ENCODE data around the gene IFT57.

Gene IFT57

GRCh38 chr3:108177536-108177935 lies 44.7 kb downstream of the IFT57 start:
- H3K4me3 ChIP-seq (ENCODE audit: low read length): no peak overlapping the region
- no peak for DNase-seq (ENCODE audit: low read depth)
- TF ChIP-seq CTCF (conservative IDR thresholded peaks at IDR 0.05; ENCODE audit: low read depth, low read length): no peak

GRCh38 chr3:108175352-108175751 lies 46.9 kb downstream of the IFT57 start:
- no peak for TF ChIP-seq CTCF (conservative IDR thresholded peaks at IDR 0.05; ENCODE audit: low read depth, low read length)
- DNase-seq (ENCODE audit: low read depth): no peak
- H3K4me3 ChIP-seq (ENCODE audit: low read length): no peak overlapping the region

- DNase-seq (ENCODE audit: low read depth): no peak
- no peak overlapping the region for H3K4me3 ChIP-seq (ENCODE audit: low read length)
- TF ChIP-seq CTCF (conservative IDR thresholded peaks at IDR 0.05; ENCODE audit: low read depth, low read length): no peak
Observed at GRCh38 chr3:108171106-108171505, 51.1 kb downstream of the IFT57 start.

GRCh38 chr3:108164391-108164790 lies 57.8 kb downstream of the IFT57 start:
- TF ChIP-seq CTCF (conservative IDR thresholded peaks at IDR 0.05; ENCODE audit: low read depth, low read length): no peak
- no peak overlapping the region for H3K4me3 ChIP-seq (ENCODE audit: low read length)
- DNase-seq (ENCODE audit: low read depth): no peak

GRCh38 chr3:108159865-108160264 lies 62.4 kb downstream of the IFT57 start:
- TF ChIP-seq CTCF (conservative IDR thresholded peaks at IDR 0.05; ENCODE audit: low read depth, low read length): no peak
- peak; percentile 36 for DNase-seq (ENCODE audit: low read depth)
- H3K4me3 ChIP-seq (ENCODE audit: low read length): no peak overlapping the region

- H3K4me3 ChIP-seq (ENCODE audit: low read length): no peak overlapping the region
- DNase-seq (ENCODE audit: low read depth): peak; percentile 9
- no peak for TF ChIP-seq CTCF (conservative IDR thresholded peaks at IDR 0.05; ENCODE audit: low read depth, low read length)
Observed at GRCh38 chr3:108159105-108159504, 63.1 kb downstream of the IFT57 start.

GRCh38 chr3:108158251-108158650 lies 64.0 kb downstream of the IFT57 start:
- H3K4me3 ChIP-seq (ENCODE audit: low read length): no peak overlapping the region
- TF ChIP-seq CTCF (conservative IDR thresholded peaks at IDR 0.05; ENCODE audit: low read depth, low read length): no peak
- DNase-seq (ENCODE audit: low read depth): no peak
